C4-2B (cell line): Measurements from ENCODE around the gene ZNF341.

Experiments
- ZFX ChIP-seq: fragments of 450-650 bp; IDR thresholded peaks from 2 replicates; pipeline ENCODE4 v1.6.1; 2017
- TF ChIP-seq, protein P1 (sequence below): fragments of 450-650 bp; conservative IDR thresholded peaks from 2 replicates; pipeline ENCODE4 v1.5.1; 2017; ENCODE audit warnings: mild to moderate bottlenecking

DNA sequence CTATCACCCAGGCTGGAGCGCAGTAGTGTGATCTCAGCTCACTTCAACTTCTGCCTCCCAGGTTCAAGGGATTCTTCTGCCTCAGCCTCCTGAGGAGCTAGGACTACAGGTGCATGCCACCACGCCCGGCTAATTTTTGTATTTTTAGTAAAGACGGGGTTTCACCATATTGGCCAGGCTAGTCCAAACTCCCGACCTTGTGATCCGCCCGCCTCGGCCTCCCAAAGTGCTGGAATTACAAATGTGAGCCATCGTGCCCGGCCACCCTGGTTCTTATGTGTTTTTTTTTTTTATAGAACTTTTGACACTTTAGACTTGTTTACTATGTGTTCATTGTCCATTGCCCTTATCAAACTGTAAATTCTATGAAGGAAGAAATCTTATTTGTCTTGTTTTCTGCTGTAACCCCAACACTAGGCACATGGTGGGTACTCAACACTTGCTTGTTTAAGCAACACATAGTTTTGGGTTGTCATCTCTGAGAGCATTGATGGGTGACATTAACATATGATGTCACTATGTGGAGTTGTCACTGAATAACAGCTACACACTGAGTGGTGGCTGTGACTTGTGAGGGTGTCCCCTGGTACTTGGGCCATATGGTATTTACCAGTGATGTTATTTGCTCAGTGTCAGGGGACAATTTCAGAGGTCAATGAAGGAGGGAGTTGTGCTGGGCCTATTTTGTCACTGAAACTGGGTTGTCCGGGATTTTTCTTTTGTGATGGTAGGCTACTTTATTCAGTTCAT lies 10.2 kb upstream of the ZNF341 start:
- TF ChIP-seq, protein P1, sequence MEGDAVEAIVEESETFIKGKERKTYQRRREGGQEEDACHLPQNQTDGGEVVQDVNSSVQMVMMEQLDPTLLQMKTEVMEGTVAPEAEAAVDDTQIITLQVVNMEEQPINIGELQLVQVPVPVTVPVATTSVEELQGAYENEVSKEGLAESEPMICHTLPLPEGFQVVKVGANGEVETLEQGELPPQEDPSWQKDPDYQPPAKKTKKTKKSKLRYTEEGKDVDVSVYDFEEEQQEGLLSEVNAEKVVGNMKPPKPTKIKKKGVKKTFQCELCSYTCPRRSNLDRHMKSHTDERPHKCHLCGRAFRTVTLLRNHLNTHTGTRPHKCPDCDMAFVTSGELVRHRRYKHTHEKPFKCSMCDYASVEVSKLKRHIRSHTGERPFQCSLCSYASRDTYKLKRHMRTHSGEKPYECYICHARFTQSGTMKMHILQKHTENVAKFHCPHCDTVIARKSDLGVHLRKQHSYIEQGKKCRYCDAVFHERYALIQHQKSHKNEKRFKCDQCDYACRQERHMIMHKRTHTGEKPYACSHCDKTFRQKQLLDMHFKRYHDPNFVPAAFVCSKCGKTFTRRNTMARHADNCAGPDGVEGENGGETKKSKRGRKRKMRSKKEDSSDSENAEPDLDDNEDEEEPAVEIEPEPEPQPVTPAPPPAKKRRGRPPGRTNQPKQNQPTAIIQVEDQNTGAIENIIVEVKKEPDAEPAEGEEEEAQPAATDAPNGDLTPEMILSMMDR = no peak
- no peak for TF ChIP-seq ZFX
